ENCODE results near the gene NDRG2.

Gene NDRG2

DNA sequence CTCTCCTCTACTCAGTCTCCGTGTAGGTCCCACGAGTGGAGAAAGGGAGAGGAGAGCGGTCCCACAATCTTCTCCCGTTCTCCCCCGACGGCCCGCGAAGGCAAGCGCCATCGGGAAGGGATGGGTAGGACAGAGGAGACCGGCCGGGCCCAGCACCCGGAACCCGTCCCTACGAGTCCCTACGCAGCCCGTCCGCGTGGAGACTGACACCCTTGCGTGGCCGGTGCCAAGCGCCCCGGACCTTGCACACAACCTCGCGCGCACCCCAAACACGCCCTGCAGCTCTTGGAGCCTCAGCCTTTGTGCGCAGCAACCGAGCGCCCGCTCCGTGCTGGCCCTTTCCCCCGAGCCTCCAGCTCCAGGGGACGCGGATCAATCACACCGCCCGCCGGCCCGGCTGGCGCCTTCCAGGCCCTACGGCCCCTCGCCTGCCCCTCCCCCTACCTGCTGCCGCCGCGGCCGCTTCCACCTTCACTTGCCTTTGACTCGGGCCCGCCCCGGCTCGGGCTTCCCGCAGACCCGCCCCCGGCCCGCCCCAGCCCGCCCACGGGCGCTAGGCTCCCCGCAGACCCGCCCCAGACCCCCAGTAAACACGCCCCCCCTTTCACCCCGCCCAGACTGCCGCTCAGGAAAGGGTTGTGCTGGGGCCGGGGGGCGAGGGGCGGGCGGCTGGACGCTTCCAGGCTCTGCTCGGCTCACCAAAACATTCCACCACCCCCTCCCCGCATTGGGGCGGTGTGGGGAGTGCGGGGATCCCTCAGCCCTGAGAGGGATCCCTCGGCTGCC lies at the start of gene NDRG2:
TSS of gene NDRG2 (minus strand) at position 477 of the 786 bp plus-strand sequence. CDS start 1,746 bp downstream, outside the sequence.
- peak; percentile 56 for DNase-seq

DNA sequence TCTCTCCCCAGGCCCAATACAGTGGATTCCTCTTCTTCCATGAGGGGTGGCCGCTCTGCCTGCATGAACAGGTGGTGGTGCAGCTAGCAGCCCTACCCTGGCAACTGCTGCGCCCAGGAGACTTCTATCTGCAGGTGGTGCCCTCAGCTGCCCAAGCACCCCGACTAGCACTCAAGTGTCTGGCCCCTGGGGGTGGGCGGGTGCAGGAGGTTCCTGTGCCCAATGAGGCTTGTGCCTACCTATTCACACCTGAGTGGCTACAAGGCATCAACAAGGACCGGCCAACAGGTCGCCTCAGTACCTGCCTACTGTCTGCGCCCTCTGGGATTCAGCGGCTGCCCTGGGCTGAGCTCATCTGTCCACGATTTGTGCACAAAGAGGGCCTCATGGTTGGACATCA lies 49.1 kb upstream of the NDRG2 start:
- DNase-seq: no peak

DNA sequence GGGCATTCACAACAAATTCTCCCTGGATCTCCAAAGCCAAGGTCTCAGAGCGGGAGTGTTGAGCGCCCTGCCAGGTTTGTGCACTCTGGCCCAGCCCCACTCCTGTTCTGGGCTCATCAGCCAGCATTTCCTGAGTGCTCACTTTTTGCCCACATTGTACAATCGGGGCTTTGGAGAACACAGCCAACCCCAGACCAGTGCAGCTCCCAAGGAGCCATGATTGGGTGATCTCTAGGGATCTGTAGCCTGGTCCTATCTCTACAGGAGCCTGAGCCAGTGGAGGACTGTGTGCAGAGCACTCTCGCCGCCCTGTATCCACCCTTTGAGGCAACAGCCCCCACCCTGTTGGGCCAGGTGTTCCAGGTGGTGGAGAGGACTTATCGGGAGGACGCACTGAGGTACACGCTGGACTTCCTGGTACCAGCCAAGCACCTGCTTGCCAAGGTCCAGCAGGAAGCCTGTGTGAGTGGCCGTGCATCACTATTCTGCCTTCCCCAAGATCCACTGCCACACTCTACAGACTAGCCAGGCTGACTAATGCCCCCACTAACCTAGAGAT lies 48.0 kb upstream of the NDRG2 start:
- no peak for DNase-seq

DNA sequence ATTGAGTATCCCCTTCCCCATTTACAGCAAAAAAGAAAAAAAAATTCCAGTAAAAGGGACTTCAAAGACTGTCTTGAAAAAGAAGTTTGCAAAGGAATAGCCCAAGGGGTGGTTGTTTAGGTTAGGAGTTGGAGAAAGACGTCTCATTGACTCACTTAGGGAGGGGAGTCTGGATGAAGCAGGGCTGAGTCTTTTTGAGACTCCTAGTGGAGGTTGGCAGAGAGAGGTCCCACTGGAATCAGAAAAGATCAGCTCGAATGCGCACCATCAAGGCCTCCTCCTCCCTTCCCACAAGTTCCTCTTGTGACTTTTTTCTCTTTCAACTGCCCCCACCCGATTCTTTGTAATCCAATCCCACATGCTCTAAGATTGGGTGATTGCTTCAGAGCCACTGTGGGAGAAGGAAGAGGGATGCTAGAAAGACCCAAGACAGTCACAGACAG lies 47.2 kb upstream of the NDRG2 start:
- DNase-seq: no peak

DNA sequence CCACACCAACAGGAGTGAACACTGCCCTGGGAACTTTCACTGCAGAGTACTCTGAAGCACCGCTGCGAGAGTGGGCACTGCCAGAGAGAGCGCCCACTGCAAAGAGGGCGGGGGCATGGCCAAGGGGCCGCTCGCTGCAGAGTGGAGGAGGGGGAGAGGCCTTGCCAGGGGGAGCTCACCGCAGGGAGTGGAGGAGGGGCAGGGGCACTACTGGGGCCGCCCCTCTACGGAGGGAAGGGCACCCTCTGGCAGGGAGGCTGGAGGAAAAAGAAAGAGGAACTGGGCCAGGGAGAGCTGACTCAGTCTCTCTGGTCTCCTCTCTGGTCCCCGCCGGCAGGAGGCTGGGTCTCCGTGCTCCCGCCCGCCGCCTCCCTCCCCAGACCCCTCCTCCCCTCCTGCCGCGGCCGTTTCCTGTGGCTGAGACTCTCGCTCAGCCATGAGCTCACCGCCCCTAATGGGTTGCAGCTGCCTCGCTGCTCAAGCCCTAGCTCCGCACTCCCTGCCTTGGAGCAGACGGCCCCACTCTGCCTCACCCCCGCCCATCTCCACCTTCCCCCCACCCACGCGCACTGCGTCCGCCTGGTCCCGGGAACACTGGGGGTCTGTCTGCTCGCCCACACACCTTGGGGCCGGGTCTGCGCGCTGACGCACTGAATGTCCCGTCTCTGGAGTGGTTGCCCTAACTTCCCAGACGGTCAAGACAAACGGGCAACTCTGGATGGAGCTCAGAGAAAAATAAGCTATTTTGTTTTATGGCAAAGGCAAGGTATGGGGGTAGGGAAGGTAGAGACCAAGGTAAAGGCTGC lies 46.6 kb upstream of the NDRG2 start:
- DNase-seq: peak; percentile 76

DNA sequence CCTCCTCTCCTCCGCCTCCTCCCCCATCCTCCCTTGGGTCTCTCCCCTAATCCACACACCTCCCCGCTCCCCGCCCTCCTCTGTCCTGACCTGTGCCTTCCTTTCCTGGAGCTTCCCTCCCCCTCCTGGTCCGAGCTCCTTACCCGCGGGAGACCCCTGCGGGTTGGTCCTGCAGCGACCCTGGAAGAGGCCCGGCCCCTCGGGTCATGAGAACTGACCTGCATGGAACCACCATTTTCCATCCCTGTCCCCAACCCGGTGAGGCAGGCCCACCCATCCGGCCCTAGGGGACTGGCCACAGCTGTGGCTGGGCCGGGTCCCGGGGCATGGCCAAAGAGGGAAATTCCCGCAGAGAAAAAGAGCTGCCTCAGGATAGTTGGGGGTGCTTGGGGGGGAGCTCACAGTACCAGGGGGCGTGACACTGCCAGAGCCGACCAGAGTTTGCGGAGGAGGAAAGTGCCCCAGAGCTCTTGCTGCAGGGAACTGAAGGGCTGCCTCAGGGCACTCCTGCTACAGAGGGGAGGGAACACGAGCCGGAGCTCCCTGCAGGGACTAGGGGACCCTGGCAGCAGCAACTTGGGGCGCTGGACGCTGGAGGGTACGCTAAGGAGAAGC lies 45.9 kb upstream of the NDRG2 start:
- no peak for DNase-seq

DNA sequence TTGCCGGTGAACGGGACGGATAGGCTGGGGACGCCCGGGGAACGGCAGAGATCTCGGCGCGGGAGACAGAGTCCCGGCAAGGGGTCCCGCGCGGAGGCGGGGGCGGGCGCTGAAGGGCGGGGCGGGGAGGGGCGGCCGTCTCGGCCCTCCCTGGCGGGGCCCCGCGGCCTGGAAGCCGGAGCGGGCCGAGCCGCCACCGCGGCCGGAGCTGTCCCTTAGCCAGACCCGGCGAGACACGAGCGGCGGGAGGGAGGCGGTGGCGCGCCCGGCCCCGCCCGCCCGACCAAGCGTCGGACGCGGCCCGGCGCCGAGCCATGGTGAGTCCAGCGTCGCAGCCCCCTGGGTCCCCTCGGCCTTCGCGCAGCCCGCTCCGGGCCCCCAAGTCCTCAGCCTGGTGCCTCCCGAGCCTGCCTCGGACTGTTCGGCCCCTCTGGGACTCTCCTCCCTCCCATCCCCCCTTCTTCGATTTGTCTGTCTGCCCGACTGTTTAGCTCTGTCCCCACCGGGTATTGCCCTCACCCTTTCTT lies 45.3 kb upstream of the NDRG2 start, which contains the start of gene ARHGEF40:
TSS of gene ARHGEF40 (plus strand) at position 222 of the 527 bp plus-strand sequence. CDS start at position 315, 93 bp downstream.
- DNase-seq: no peak

DNA sequence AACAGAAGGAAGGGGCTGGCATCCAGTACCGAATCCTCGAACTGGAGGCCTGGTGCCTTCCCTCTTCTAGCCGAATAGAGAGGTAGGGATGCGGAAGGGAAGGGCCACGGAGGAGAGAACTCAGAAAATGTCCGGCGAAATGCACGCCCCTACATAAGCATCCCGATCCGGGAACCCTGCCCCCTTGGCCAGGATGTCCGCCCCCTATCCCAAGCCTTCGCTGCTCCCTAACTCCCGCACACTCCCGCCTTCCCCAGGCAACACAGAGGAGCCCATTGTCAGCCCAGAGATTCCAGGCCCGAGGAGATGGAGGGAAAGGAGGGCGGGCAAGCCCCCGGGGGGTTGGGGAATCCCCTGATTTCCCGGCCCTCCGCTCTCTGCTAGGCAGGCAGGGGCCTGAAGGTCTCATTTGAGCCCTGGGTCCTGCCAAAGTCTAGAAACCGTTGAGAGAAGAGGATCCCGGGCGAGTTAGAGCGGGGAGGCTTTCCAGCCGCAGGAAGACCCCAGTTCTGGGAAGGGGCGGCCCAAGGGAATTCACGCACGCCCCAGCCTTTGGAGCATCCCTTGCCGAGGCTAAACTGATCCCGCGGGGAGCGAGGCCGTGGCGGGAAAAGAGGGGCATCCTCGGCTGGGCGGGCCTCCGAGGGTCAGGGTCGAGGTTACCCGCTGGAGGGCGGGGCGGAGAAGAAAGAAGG lies 44.7 kb upstream of the NDRG2 start:
- no peak for DNase-seq

DNA sequence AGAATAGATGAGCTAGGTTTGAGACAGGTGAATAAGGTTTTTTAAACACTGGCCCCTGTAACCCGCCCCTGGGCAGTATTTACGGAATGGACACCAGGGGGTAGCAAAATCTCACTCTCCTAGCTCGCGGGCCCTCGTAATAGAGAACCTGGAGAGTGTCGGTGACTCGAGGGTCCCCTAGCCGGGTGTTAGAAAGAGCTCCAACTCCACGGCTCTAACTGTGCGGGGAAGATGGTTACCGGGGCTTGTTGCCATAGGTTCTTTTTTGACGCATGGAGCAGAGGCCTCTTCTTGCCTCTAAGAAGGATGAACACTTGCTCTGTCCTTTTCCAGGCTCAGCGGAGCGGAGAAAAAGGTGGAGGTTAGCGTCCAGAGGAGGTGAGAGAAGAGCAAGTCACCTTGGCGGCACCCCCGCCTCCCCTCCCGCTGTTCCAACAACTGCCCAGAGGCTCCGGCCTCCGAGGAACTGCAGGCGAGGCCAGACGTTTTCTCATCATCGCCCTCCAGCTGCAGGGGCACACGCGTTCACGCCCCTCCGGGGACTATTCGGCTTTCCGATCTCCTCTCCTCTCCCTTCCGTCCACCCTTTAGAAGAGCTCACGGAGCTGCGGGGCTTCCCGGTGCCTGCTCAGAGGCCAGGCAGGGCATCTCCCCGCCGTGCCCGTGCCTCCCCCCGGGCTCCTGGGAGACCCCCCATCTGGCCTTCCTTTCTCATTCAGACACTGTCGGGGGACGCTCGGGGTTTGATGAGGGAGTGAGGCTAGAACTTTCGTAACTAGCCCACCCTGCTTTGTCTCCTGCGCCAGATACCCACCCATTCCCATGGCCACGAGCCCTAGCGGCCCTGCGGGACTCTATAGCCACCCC lies 43.9 kb upstream of the NDRG2 start:
- DNase-seq: peak; percentile 67

DNA sequence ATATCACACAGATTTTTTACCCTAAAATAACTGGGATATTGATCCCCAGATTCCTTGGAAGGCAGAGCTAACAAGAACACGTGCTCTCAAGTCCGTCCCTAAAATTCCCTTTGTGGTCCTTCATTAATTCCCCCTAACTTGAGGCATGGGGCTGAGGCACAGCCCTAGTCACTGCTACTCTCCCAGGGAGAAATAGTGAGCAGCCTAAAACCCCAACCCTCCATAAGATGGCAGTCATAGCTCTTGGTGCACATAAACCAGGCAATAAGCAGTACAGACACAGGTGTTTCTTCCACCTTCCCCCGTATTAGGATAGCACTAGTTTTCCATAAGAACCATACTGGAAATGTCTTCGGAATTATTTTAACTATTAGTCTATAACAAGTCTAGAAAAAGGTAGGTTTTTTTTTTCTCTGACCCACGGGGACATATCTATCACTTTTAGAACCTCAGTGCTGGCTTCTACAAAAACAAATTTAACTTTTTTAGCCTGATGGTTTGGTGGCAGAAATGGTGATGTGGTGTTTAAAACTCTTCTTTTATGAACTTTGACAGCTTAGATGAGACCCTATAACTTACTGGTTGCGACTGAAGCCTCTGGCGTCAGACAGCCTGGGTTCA lies 42.1 kb upstream of the NDRG2 start:
- no peak for DNase-seq

DNA sequence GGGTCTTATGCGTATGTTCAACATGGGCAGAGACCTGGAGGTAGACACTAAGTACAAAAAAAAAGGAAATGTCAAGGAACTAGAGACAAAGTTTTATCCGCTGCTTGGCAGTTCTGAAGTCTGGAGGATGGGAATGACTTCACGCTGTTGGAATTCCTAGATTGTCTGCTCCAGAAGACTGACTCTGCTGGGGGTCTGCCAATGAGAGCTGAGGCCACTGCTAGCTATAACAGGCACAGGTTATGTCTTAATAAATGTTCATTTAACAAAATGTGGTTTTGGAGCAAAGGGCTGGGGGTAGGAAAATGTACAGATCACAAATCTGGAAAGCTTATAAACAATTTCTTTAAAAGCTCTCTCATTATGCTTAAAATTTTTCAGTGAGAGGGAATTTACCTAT lies 38.6 kb upstream of the NDRG2 start:
- DNase-seq: no peak

DNA sequence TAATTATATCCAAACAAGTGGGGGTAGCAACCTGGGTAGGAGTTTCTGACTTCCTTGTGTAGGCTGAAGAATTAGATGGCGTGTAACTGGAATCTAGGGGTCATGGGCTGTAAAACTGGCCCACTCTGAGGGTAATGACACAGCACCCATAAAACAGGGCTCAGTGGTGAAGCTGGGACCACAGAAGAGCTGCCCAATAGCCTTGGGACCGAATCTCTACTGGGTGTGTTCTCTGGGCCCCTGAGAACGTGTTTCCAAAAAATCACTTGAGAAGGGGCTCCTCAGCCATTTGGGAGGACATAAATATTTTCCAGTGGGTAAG lies 36.4 kb upstream of the NDRG2 start:
- no peak for DNase-seq

DNA sequence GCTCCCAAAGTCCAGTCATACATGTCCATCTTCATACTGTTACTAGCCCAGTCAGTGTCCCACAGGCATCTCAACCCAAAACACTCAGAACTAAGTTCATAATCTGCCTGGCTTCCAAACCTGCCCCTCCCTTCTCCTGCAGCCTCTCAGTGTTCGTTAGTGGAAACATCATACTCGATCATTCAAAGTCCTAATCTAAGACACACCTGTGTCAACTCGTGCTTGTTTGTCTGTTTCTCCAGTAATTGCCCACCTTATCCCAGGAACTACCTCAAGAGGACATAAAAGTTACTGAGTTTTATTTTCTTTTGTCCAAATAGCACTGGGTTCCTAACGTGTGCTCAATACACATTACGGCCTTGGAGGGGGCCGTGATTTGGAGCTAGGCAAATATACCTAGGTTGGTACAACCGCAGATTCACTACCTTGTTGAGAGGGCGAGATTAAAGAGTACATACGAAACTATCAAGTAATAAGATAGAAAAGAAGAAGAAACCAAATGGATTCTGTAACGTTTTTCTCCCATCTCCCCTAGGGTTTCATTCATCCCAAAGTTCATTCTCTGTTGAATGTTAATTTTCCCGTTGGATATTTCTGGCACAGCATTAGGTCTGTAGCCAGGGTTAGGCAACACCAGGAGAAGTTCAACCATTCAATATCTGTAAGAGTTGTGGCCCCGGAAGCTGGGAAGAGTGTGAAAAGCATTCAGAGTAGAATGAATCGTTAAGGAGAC lies 35.9 kb upstream of the NDRG2 start:
- DNase-seq: no peak

DNA sequence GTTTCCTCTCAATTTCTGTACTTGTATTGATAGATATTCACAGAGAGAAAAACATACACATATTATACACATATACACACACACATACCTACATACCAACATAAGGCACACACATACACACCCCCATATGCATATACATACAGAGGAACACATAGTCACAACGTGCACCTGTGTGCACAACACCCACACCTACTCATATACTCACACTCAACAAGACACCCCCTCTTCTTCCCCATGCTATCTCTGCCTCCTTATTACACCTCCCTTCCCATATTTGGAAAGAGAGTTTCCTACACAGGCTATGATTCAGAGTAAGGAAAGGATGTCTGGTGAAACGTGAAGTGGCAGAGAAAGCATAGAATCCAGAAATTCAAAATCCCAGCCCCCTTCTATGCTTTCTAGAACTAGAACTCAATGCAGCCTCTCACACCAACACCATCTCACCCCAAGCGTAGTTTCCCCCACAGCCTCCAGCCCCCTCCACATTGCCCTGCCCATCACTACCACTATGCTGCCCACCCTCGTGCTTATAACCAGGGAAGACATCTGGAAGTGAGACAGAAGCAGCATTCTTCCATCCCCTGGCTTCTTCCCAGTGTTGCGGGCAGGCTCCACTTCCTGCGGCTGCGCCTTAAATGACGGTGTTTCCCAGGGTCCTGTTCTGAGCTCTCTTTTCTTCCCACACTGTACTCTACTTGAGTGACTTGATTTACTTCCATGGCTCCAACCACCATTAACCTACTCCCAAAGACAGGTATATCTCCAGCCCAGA lies 35.2 kb upstream of the NDRG2 start:
- DNase-seq: no peak

DNA sequence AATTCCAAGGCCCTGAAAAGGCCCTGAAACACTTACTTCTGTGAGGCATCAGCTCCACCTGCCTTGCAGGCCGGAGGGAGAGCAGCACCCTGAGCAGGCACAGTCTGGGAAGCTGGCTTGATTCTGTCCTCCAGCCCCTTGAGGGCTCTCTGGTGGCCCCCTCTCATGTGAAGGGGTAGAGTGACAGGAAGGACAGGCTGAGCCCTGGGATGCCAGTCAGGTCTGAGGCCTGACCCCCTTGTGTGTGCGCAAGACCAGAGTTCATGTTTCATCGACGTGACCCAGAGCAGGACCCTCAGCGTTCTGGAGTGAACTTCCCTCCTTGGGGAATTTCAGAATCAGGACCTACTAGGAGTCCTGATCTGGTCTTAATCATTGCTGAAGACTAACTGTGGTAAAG lies 34.0 kb upstream of the NDRG2 start:
- DNase-seq: no peak

DNA sequence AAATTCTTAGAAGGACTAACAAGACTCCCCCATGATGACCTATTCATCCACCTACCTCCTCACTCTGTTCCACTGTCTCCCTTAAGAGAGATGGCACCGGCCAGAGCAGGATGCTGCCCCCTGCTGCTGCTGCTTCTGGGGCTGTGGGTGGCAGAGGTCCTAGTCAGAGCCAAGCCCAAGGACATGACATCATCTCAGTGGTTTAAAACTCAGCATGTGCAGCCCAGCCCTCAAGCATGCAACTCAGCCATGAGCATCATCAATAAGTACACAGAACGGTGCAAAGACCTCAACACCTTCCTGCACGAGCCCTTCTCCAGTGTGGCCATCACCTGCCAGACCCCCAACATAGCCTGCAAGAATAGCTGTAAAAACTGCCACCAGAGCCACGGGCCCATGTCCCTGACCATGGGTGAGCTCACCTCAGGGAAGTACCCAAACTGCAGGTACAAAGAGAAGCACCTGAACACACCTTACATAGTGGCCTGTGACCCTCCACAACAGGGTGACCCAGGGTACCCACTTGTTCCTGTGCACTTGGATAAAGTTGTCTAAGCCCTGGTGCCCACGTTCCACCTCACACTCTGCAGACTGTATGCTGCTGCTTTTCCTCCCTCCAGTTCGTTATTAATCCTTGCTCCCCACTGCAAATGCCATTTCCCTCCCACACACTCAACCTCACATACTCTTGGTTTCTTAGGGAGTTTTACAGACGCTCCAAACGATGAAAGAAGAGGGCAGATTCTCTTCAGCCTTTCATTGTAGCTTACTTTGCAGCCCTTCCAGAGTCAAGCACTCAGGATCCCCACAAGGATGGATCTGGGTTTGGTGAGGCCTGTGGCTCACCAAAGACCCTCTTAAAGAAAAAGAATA lies 33.2 kb upstream of the NDRG2 start, which contains the start of gene RNASE8:
TSS of gene RNASE8 (plus strand) at position 20 of the 873 bp plus-strand sequence. CDS start at position 91, 71 bp downstream.
- DNase-seq: no peak

DNA sequence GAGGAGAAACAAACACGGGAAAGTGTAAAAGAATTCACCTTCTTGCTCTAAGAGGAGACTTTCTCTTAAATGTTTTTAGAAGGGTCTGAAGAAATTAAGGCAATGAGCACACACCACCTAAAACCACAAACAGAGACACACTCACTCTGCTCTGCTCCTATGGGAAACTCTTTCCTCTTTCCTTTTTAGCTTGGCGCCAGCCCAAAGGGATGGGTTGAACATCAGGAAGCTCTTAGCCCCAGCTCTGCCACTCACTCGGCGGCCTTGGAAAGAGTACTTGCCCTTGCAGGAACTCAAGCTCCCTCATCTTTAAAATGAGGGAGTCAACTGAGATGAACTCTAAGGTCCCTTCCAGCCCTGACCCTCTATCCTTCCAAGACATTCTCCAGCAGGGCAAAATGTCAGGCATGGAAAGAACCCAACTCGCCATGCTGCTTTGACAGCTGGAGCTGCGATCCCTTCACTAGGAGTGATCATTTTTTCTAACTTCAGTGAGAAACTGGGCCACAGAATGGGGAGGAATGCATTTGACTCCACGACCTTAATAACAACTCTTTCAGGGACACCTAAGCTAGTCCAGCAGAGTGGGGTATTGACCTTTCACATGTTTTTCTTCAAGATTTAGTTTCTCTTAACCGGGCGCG lies 31.8 kb upstream of the NDRG2 start:
- no peak for DNase-seq

Data from 8988T (cell line).